ENCODE measurements around the gene SMIM22.

SMIM22 gene

DNA sequence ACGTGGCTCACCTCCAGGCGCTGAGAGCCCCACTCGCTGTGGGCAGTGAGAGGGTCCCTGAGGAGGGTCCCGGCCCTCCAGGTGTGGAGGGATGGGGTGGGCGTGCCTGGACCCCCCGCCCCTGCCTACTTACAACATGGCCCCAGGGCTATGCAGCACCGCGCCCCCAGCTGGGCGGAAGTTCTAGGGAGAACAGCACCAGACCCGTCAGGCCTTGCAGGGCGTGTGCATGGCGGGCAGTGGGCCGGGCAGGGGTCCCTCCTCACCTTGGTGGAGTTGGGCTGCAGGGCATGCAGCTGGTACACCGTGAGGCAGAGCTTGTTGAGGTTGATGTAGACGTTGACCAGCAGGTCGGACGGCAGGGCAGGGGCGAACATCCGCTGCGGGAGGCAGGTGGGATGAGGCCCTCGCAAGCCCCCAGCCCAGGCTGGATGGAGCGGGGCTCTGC is 2.7 kb downstream of the SMIM22 start:
- no peak for DNase-seq

DNA sequence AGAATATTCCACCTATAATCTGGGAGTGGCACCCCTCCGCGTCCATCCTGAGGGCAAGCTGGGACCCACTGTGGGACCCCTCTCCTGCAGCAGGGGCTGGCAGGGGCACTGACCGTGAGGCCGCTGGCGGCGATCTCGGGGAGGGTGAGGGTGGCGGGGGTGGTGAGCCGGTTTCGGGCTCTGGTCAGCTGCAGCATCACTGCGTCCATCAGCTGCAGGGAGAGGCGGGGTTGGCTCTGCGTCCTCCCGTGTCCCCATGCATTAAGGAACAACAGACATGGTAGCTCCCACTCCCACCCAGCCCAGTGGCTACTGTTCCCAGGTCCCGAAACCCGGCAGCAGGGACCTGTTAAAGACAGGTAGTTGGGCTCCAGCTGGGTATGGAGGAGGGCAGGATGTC is 3.3 kb downstream of the SMIM22 start:
- DNase-seq = no peak

DNA sequence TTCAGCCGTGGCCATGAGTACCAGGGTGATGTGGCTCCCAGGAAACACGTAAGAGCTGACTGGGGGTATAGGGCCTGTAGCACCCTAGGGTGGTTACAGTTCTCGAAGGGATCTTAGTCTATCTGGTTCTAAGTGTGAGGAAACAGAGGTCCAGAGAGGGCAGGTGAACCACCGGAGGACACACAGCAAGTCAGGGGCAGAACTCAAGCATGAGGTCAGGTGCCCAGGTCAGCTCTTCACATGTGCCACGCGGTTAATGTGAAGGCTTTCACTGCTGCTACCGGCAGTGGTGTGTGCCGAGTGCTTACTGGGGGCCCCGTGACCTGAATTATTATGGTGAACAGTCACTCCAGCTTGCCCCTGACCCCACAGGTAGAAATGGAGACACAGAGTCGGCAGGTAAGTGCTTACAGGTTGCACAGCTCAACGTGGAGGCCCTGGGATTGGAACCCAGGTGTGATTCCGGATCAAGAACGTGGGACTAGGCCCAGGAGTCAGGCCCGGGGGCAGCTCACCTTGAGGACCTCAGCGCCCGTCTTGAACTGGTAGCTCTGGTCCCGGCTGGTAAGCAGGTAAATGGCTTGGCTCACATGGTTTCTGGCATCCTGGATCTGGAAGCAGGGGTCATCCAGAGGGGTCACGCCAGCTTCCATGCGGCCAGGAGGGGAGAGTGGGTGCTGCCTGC is 4.1 kb downstream of the SMIM22 start:
- DNase-seq = no peak

DNA sequence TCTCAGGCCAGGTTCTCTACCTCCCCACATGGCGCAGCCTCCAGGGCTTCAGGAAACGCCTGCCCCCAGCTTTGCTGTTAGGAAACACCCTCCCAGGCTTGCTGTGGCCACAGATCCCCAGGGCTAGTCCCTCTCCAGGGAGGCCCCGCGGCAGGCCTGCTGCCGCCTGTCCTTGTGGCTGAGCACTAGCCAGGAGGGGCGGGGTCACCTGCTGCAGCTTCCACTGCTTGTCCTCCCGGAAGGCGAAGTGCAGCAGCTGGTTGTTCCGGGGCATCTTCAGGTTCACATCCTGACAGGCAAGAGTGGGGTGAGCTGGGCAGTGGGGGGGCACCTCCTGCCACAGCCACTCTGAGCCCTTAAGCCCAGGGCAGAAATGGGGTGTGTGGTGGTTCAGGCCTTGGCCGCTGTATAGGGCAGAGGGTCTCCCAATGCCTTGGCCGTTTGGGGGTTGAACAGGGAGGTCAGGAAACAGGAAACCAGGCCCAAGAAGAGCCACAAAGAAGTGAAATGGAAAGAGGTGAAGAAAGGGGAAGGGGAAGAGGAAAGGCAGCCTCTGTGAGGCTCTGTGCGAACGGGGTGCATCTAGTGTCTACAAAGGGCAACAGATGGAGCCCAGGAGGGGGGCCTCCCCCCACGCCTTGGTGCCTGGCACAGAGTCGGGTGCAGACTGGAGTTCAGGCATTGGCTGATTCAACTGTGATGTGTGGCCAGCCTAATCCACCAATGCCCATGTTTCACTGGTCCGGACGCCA is 5.3 kb downstream of the SMIM22 start:
- no peak for DNase-seq

DNA sequence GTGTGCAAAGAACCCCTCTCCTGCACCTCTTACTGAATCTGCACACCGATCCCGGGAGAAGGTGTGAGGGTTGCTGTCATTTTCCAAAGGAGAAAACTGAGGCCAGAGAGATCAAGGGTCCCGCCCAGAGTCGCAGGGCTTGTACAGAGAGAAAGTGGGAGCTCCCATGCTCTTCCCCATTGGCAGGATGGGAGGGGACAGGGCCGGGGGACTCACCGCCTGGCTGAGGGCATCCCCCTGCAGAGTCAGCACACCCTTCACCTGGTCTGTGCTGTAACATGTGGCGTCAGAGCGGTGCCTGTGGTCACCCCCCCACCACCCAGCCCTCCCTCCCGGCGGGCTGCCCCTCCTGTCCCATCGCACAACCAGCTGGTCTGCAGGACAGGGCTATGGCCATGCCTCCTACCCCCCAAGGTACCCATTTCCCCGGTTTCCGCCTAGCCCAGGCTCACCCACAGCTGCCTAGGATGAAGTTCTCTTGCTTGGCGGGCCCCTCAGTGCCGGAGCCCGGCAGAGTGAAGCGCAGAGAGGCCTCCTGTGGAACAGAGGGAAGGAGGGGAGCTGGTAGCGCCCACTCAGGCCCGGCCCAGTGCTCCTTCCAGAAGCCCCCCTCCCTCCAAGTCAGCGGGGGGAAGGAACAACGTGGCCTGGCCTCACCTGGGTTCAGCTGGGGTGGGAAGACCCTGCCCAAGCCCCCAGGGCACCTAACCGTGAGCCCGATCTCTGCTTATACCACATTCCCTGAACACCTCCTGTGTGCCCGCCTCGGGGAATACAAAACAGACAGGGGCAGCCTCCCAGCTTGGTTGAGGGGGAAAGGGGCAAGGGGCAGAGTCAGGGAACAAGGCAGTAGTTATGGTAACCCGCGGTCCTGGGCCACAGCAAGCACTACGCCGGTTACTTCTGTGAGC is 6.1 kb downstream of the SMIM22 start:
- no peak for DNase-seq

DNA sequence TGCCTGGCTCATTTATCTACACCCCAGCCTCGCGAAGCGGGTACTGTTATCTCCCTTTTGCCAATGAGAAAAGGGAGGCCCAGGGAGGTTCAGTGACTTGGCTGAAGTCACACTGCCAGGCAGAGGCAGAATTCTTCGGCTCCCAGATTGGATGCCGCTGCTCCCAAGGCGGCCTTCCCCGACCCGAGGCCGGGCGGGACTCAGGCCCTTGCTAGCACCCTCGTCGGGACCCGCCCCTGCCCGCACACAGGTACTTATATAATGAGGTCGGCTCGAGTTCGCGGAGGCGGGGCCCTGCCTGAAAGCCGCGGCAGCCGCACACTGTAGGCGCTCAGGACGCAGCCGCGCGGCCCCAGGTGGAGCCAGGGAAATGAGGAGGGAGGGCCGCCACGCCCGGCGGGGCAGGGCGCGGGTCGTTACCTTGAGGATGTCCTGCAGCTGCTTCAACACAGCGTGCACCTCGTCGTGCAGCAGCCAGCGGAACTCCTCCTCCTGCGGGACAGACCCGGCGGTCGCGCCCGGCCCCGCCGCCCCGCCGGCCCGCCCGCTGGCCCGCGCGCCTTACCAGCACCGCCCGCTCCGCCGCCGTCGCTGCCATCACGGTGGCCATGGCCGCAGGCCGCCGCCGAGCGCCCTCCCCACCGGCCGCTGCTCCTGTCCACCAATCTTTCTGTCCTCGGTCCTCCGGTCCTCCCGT is 6.9 kb downstream of the SMIM22 start, which contains the start of gene ROGDI:
Gene ROGDI, minus strand, starts transcription at position 672 of the 697 bp plus-strand sequence. Its CDS starts 62 bp downstream, at position 610.
- DNase-seq = peak; percentile 70

DNA sequence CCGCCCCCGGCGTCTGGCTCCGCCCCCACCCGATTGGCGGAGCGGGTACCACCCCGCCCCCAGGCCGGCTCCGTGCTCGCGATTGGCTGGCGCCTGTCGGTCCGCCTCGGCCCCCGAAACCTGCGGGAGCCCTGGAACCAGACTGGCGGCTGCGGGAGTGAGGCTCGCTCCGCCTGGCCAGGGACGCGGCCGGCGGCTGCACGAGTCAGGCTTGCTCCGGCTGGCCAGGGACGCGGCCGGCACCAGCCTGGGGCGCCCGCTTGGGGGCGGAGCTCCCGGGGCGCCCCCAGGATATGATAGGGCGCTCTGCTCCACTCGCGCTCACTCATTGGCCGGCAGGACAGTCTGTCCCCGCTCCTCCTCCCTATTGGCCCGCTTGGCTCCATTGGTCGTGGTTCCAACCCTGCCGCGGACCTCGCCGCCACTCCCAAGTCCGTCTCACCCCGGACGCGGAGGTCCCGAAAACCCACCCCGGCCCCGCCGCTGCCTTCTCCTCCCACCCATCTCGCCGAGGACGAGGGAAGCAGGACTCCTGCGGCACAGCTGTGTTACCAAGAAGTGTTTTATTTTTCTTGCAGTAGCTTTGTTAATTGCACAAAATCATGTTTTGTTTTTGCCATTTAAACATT is 7.6 kb downstream of the SMIM22 start:
- peak; percentile 86 for DNase-seq

DNA sequence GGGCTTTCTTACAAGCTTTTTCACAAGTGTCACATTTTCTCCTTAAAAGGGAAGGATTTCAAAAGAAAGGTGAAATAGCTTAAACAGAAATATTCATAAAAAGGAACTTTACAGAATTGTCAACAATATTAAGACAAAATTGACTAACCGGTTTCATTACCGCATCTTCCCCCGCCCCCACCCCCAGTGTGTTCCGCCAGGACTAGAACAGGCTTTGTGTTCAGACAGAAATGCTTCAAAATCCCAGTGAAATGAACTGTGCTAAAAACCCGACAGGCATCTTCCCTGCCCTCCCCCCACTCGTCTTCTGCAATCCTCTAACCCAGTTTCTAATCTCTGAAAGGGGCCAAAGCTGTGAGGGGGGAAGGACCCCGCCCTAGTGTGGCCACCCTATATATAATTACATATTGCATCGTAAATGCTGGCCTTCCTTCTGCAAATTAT is 8.3 kb downstream of the SMIM22 start:
- DNase-seq = no peak

DNA sequence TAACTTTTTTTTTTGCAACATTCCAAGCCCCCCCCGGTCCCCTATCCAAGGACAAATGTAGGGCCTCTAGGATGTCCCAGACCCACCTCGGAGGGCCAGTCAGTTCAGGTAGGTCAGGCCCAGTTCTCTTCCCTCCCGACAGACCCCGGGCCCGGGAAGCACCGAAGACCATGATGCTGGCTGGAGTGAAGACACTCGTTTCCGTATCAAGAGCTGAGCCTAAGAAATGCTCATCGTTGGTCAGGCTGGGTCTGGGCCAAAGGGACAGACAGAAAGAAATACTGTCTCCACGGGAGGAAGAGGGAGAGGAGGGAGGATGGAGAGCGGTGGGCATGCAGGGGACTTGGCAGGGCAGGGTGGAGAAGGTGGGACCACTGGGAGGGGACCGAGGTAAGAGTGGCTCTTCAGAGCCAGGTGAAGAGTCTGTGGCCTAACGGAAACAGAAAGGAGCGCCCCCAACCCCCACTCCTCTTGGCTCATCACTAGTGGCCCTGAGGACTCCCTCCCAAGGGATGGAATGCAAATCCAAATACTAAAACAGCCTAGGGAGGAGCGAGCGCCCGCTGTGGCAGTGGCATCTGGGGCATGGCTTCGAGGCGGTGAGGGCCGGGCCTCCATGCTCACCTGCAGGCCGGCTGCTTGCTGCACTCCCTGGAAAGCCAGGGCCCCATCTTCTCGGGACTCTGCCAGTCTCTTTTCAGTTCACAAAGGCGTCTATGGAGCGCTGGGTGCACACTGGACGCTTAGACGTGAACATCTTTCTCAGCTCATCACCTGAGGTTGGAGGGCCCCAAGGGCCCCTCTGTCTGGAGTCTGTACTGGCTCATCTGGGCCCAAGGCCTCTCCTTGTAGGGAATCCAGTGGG is 9.0 kb downstream of the SMIM22 start:
- DNase-seq = no peak

DNA sequence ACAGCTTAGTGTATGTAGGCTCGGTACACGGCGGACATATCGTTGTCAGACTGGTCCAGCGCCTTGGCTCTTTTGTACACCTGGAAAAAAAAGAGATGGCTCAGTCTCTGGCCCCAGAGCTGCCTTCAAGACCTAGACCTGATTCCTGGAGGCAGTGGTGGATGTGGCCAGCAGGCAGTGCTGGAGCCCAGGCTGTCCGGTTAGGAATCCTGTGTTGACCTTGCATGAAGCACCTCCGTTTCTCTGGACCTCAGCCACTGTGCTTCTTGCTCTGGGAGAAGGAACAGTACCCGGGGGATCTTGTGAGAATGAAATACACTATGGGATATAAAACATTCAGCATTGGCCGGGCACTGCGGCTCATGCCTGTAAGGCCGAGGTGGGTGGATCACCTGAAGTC is 10.1 kb downstream of the SMIM22 start:
- no peak for DNase-seq

DNA sequence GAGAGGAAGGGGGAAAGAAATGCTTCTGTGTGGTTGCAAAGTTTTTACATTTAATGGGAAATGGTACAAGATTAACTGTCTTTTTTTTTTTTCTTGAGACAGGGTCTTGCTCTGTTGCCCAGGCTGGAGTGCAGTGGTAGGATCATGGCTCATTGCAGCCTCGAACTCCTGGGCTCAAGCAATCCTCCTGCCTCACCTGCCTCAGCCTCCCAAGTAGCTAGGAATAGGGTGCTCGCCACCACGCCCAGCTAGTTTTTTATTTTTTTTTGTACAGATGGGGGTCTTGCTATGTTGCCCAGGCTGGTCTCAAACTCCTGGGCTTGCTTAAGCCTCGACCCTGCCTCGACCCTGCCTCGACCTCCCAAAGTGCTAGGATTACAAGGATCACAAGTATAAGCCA is 11.1 kb downstream of the SMIM22 start:
- no peak for DNase-seq

DNA sequence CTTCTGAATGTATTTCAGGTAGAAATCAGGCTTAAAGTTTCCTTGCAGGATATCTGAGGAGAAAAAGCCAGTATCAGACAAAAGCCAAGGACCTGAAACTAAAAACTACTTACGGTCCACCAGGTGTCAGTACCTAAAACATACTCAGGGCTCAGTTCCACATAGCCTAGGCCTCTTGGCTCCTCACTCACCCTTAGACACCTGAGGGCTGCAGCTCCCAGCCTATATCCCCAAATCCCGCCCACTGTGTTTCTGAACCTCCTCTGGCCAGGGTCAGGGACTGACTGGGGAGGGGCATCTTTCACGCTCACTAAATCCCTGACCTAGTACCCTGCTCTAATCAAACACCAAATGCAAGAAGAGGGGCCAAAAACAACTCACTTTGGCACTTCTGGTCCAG is 16.1 kb downstream of the SMIM22 start:
- no peak for DNase-seq

DNA sequence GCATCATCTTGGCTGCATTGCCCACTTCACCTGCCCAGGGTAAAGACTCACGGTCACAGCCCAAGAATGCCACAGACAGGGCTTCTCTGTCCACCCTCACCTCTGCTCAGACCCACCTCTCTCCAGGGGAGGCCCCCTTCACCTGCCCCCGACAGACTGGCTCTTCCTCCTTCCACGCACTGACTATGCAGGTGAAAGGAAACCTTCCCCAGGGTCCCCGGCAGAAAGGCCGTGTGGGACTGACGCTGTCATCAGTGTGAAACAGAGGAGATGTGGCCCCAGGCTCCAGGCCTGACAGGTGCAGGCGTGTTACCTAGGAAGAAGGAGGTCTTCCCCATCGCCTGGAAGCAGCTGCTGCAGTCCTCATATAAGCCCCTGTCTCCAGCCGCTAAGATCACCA is 16.6 kb downstream of the SMIM22 start:
- DNase-seq = no peak

DNA sequence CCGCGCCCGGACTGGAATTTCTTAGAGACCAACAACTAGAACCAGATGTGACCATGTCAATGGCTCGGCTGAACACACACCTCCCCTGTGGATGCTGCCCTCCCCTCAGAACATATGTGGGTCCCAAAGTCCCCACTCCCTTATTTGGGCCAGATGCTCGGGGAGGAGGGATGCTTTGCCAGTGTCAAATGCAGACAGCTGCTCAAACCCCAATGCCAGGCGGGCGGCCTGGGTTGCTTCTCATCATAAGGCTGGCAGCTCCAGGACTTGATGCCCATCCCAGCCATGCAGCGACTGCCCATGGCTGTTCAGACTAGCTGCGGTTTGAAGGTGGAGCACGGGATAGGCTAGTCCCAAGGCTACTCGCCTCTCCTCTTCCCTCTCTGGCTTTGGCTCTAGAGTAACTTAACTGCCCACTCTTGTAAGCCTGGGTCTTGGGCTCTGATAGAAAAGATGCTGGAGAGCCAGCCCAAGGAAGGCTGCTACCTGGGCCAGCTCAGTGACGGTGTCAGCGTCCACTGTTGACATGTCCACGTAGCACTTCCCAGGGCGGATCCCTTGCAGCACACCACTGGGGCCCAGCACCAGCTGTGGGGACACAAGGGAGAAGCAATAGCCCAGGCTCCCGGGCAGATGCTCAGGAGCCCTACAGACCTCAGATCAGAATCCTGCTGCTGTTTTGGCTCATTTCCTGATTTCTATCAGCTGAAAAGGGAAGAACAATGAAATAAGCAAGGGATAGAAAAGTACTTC is 18.3 kb downstream of the SMIM22 start:
- DNase-seq = no peak

DNA sequence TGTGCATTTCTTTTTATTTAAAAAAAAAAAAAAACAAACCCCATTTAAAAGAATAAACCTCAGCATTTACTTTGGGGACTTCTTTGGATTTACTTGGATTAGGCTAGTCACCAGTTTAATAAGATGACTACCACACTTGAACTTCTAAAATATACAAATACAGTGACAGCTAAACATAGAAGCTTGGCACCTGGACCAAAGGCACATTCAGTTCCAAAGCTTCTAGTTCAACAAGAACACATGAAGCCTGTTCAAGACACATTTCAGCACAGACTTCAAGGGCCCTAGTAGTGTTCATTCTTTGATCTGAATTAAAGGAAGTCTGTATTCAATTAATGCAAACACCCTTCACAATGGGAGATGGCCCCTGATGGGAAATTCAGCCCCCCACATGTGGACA is 18.9 kb downstream of the SMIM22 start:
- no peak for DNase-seq

DNA sequence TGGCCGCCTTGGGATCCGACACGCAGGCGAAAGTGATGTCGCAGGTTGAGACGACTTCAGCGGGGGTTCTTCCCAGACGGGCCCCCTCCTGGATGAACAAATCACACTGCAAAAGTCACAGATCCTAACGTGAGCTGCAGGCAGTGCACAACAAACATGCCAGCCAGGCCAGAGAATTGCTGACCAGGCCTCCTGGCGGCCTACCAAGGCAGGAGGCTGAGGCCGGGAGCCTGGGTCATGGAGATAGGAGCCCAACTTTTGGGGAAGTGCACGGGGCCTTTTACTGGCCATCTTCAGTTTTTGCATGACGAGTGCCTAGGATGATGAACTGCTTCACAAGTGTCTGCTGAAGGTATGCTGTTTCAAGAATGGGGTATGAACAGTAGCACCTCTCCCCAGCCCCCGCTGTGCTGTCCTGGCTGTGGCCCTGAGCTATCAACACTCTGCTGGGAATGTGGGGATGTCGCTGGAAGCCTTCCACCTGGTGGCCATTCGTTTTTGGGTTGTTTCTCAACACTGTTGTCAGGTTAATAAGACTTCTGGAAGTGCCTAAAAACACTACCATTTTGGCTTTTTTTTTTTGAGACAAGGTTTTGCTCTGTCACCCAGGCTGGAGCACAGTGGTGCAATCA is 19.5 kb downstream of the SMIM22 start:
- DNase-seq = no peak

DNA sequence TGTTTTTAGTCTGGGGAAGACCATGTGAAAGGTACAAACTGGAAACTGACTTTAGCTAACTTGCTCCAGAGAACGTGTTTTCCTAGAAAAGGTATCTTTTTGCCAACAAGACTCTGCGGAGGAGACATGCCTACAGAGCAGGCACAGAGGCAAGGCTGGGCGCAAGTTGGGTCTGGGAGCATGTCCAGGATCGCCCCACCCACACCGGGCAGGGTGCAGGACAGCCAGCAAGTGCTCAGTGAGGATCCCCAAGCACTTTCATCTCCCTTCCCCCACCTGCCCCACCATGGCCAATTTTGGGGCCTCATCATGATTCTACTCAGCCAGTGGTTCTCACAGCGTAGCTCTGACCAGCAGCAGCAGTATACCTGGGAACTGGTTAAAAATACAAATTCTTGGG is 25.5 kb downstream of the SMIM22 start:
- DNase-seq = no peak

DNA sequence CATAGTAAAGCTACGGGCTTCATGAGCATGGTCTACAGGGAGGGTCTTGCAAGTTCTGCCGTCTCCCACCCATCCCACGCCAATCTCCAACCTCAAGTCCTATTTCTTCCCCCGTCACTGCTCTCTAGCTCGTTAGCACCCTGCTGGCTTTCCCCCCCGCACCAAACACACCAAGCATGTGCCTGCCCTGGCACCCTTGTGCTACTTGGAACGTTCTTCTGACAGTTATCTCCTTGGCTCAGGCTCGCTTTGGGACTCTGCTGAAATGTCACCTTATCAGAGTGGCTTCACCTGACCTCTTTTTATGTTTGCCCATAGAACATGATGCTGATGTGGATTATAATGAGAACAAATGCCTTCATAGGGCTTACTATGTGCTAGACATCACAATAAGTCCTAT is 30.0 kb downstream of the SMIM22 start:
- no peak for DNase-seq

DNA sequence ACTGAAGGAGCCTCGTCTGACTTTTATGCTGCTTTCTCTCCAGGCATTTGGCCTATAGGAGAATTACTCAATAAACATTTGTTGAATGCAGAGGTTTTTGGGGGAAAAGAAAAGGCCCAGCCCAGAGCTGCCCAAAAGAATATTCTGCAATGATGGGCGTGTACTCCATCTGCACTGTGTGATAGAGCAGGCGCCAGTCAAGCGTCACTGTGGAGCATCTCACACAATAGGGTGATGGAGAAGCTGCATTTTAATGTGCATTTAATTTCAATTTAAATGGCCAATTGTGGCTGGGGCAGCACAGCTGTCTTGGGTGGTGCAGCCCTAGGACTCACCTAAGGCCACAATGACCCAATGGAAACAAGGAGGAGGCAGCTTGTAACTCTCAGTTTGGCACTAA is 31.4 kb downstream of the SMIM22 start:
- DNase-seq = no peak

DNA sequence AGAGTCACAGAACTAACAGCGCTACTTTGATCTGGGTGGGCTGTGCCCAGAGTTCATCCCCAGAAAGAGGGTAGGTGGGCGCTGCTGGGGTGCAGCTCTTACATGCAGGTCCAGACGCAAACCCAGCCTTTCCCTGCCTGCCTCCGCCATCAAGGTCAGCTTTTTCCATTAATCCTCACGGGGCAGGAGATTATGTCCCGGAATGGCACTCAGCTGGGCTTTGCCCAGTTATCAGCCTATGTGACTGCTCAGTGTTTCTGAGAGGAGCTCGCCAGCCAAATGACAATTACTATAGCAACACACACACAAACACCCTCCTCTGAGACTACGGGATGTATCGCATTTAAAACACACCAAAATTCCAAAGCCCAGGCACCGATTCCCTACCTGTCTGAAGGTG is 31.8 kb downstream of the SMIM22 start:
- DNase-seq = no peak

Measured in NK-92 treated with Interleukin-12 subunit alpha and Interleukin-12 subunit beta, amount 100 ng/mL, for 24 hours (cell line).